Ramos (cell line): ENCODE data around the gene PRR5.

Experiments
- in situ Hi-C: fragments of 300-500 bp; cut with MboI; formaldehyde crosslinking; loops from one replicate; pipeline ENCODE4 v1.14.3; 2022; ENCODE audit warnings: low sequenced_read_pairs; ENCODE audit not compliant: unreplicated experiment

PRR5 gene

GRCh38 chr22:44710474-44711240, 8.7 kb downstream of the PRR5 start:
- in situ Hi-C loops: no loop called here

- in situ Hi-C loops: no loop called here
These were observed 9.2 kb downstream of the PRR5 start for GRCh38 chr22:44711241-44711560.

GRCh38 chr22:44711690-44712555, 9.9 kb downstream of the PRR5 start:
- in situ Hi-C loops: no loop called here

GRCh38 chr22:44712962-44713361, 11.0 kb downstream of the PRR5 start:
- in situ Hi-C loops: no loop called here

GRCh38 chr22:44714703-44715350, 12.8 kb downstream of the PRR5 start:
- in situ Hi-C loops: no loop called here

- in situ Hi-C loops: no loop called here
These were observed 16.4 kb downstream of the PRR5 start for GRCh38 chr22:44718418-44718817.

- in situ Hi-C loops: no loop called here
These were observed 17.8 kb downstream of the PRR5 start for GRCh38 chr22:44719586-44720368.

- in situ Hi-C loops: no loop called here
These were observed 19.2 kb downstream of the PRR5 start for GRCh38 chr22:44721213-44721612.

- in situ Hi-C loops: no loop called here
These were observed 20.6 kb downstream of the PRR5 start for GRCh38 chr22:44722611-44723010.

GRCh38 chr22:44723801-44724200, 21.8 kb downstream of the PRR5 start:
- in situ Hi-C loops: no loop called here

- in situ Hi-C loops: no loop called here
These were observed 22.4 kb downstream of the PRR5 start for GRCh38 chr22:44724416-44724815.

GRCh38 chr22:44724859-44725258, 22.9 kb downstream of the PRR5 start:
- in situ Hi-C loops: no loop called here

- in situ Hi-C loops: no loop called here
These were observed 24.4 kb downstream of the PRR5 start for GRCh38 chr22:44726439-44726838.

- in situ Hi-C loops: no loop called here
These were observed 25.1 kb downstream of the PRR5 start for GRCh38 chr22:44727148-44727547.

GRCh38 chr22:44727709-44728108, 25.7 kb downstream of the PRR5 start:
- in situ Hi-C loops: no loop called here

- in situ Hi-C loops: no loop called here
These were observed 26.8 kb downstream of the PRR5 start for GRCh38 chr22:44728761-44729324.

GRCh38 chr22:44729391-44730021, 27.5 kb downstream of the PRR5 start:
- in situ Hi-C loops: no loop called here

- in situ Hi-C loops: no loop called here
These were observed 28.0 kb downstream of the PRR5 start for GRCh38 chr22:44730022-44730393.

- in situ Hi-C loops: no loop called here
These were observed 28.7 kb downstream of the PRR5 start for GRCh38 chr22:44730490-44731356.
